ENCODE measurements around the gene GOLGB1.
"Not testable (repeated sequence)": the region's sequence is repeated elsewhere in the genome, so short reads cannot be mapped to it uniquely, and the experiment has no call there.

GOLGB1 gene

GRCh38 chr3:121775095-121775494, 25.6 kb upstream of the GOLGB1 start:
- not testable (repeated sequence) for H3K9ac ChIP-seq (ENCODE audit: low read length); H3K9me3 ChIP-seq (ENCODE audit: insufficient read depth, low read depth, low read length); H3K23ac ChIP-seq (ENCODE audit: low read length); H3K79me2 ChIP-seq (ENCODE audit: control insufficient read depth, insufficient read depth, low read length, poor library complexity); H3K14ac ChIP-seq (ENCODE audit: low read length); H3K27ac ChIP-seq (ENCODE audit: low read depth, low read length); H3K18ac ChIP-seq (ENCODE audit: low read length); DNase-seq; H4K12ac ChIP-seq (ENCODE audit: low read depth, low read length); H4K8ac ChIP-seq (ENCODE audit: low read depth, low read length); H3K79me1 ChIP-seq (ENCODE audit: low read length); H3K27me3 ChIP-seq (ENCODE audit: insufficient read depth, low read length); H3K4ac ChIP-seq (ENCODE audit: low read depth, low read length); H3K4me2 ChIP-seq (ENCODE audit: low read length); H2BK12ac ChIP-seq (ENCODE audit: low read length); H3K4me3 ChIP-seq (ENCODE audit: low read depth, low read length); H2BK120ac ChIP-seq (ENCODE audit: insufficient read depth, low read length, poor library complexity); H2AK5ac ChIP-seq (ENCODE audit: low read length); H2BK5ac ChIP-seq (ENCODE audit: low read depth, low read length, poor library complexity); H3K4me1 ChIP-seq (ENCODE audit: control insufficient read depth in 1 of 2, insufficient read depth in 2 of 2, low read length in 2 of 2); H2AFZ ChIP-seq (ENCODE audit: insufficient read depth, low read length, poor library complexity); H4K91ac ChIP-seq (ENCODE audit: low read depth, low read length)
- no CpG with 5 or more reads among the region's 4 CpGs for WGBS (ENCODE audit: extremely low coverage, insufficient coverage, insufficient read length)
- H3K36me3 ChIP-seq (ENCODE audit: control insufficient read depth in 1 of 2, insufficient read depth in 2 of 2, low read length in 2 of 2) = peaks cover 15% of the 10 kb centered on the region in 2 experiments

GRCh38 chr3:121769246-121769645, 19.7 kb upstream of the GOLGB1 start:
- Histone ChIP-seq H3K23ac (ENCODE audit: low read length) (no peak overlapping the region), H3K9ac (ENCODE audit: low read length) (no peak overlapping the region), H3K14ac (ENCODE audit: low read length) (no peak overlapping the region), H3K4me1 (ENCODE audit: control insufficient read depth in 1 of 2, insufficient read depth in 2 of 2, low read length in 2 of 2) (no peaks in the 10 kb centered on the region), H3K79me1 (ENCODE audit: low read length) (no peaks in the 10 kb centered on the region), H3K4me2 (ENCODE audit: low read length) (no peak overlapping the region), H2AK5ac (ENCODE audit: low read length) (no peak overlapping the region), H3K4ac (ENCODE audit: low read depth, low read length) (no peak overlapping the region), H2BK5ac (ENCODE audit: low read depth, low read length, poor library complexity) (no peak overlapping the region), H3K36me3 (ENCODE audit: control insufficient read depth in 1 of 2, insufficient read depth in 2 of 2, low read length in 2 of 2) (peaks cover 9 to 10% of the 10 kb centered on the region in 2 experiments), H3K4me3 (ENCODE audit: low read depth, low read length) (no peak overlapping the region), H2AFZ (ENCODE audit: insufficient read depth, low read length, poor library complexity) (no peak overlapping the region), H3K27ac (ENCODE audit: low read depth, low read length) (no peak overlapping the region), H2BK12ac (ENCODE audit: low read length) (no peak overlapping the region), H4K8ac (ENCODE audit: low read depth, low read length) (no peak overlapping the region), H4K12ac (ENCODE audit: low read depth, low read length) (no peak overlapping the region), H3K79me2 (ENCODE audit: control insufficient read depth, insufficient read depth, low read length, poor library complexity) (no peaks in the 10 kb centered on the region), H4K91ac (ENCODE audit: low read depth, low read length) (no peak overlapping the region), H2BK120ac (ENCODE audit: insufficient read depth, low read length, poor library complexity) (no peak overlapping the region), H3K27me3 (ENCODE audit: insufficient read depth, low read length) (no peaks in the 10 kb centered on the region), H3K18ac (ENCODE audit: low read length) (no peak overlapping the region), H3K9me3 (ENCODE audit: insufficient read depth, low read depth, low read length) (no peaks in the 10 kb centered on the region)
- no CpG with 5 or more reads among the region's 1 CpG for WGBS (ENCODE audit: extremely low coverage, insufficient coverage, insufficient read length)
- no peak for DNase-seq

GRCh38 chr3:121768452-121768851, 18.9 kb upstream of the GOLGB1 start:
- DNase-seq = no peak
- Histone ChIP-seq H3K9ac (ENCODE audit: low read length) (no peak overlapping the region), H2BK120ac (ENCODE audit: insufficient read depth, low read length, poor library complexity) (no peak overlapping the region), H4K91ac (ENCODE audit: low read depth, low read length) (no peak overlapping the region), H2BK12ac (ENCODE audit: low read length) (no peak overlapping the region), H4K12ac (ENCODE audit: low read depth, low read length) (no peak overlapping the region), H3K36me3 (ENCODE audit: control insufficient read depth in 1 of 2, insufficient read depth in 2 of 2, low read length in 2 of 2) (peaks cover 9 to 10% of the 10 kb centered on the region in 2 experiments), H3K9me3 (ENCODE audit: insufficient read depth, low read depth, low read length) (no peaks in the 10 kb centered on the region), H2AFZ (ENCODE audit: insufficient read depth, low read length, poor library complexity) (no peak overlapping the region), H3K79me2 (ENCODE audit: control insufficient read depth, insufficient read depth, low read length, poor library complexity) (no peaks in the 10 kb centered on the region), H3K4ac (ENCODE audit: low read depth, low read length) (no peak overlapping the region), H4K8ac (ENCODE audit: low read depth, low read length) (no peak overlapping the region), H3K27me3 (ENCODE audit: insufficient read depth, low read length) (no peaks in the 10 kb centered on the region), H3K18ac (ENCODE audit: low read length) (no peak overlapping the region), H3K27ac (ENCODE audit: low read depth, low read length) (no peak overlapping the region), H3K23ac (ENCODE audit: low read length) (no peak overlapping the region), H2AK5ac (ENCODE audit: low read length) (no peak overlapping the region), H3K14ac (ENCODE audit: low read length) (no peak overlapping the region), H3K4me3 (ENCODE audit: low read depth, low read length) (no peak overlapping the region), H3K4me2 (ENCODE audit: low read length) (no peak overlapping the region), H3K4me1 (ENCODE audit: control insufficient read depth in 1 of 2, insufficient read depth in 2 of 2, low read length in 2 of 2) (no peaks in the 10 kb centered on the region), H3K79me1 (ENCODE audit: low read length) (no peaks in the 10 kb centered on the region), H2BK5ac (ENCODE audit: low read depth, low read length, poor library complexity) (no peak overlapping the region)
- no CpG with 5 or more reads among the region's 2 CpGs for whole genome bisulfite sequencing (ENCODE audit: extremely low coverage, insufficient coverage, insufficient read length)

- Histone ChIP-seq H3K23ac (ENCODE audit: low read length) (no peak overlapping the region), H3K4ac (ENCODE audit: low read depth, low read length) (no peak overlapping the region), H3K14ac (ENCODE audit: low read length) (no peak overlapping the region), H3K4me1 (ENCODE audit: control insufficient read depth in 1 of 2, insufficient read depth in 2 of 2, low read length in 2 of 2) (no peaks in the 10 kb centered on the region), H2AK5ac (ENCODE audit: low read length) (no peak overlapping the region), H4K8ac (ENCODE audit: low read depth, low read length) (no peak overlapping the region), H3K9me3 (ENCODE audit: insufficient read depth, low read depth, low read length) (no peaks in the 10 kb centered on the region), H3K36me3 (ENCODE audit: control insufficient read depth in 1 of 2, insufficient read depth in 2 of 2, low read length in 2 of 2) (no peaks in the 10 kb centered on the region), H3K4me2 (ENCODE audit: low read length) (no peak overlapping the region), H3K18ac (ENCODE audit: low read length) (no peak overlapping the region), H4K91ac (ENCODE audit: low read depth, low read length) (no peak overlapping the region), H3K4me3 (ENCODE audit: low read depth, low read length) (no peak overlapping the region), H3K79me2 (ENCODE audit: control insufficient read depth, insufficient read depth, low read length, poor library complexity) (no peaks in the 10 kb centered on the region), H3K27ac (ENCODE audit: low read depth, low read length) (no peak overlapping the region), H2BK5ac (ENCODE audit: low read depth, low read length, poor library complexity) (no peak overlapping the region), H2BK12ac (ENCODE audit: low read length) (no peak overlapping the region), H3K79me1 (ENCODE audit: low read length) (no peaks in the 10 kb centered on the region), H3K9ac (ENCODE audit: low read length) (no peak overlapping the region), H2BK120ac (ENCODE audit: insufficient read depth, low read length, poor library complexity) (no peak overlapping the region), H3K27me3 (ENCODE audit: insufficient read depth, low read length) (no peaks in the 10 kb centered on the region), H2AFZ (ENCODE audit: insufficient read depth, low read length, poor library complexity) (no peak overlapping the region), H4K12ac (ENCODE audit: low read depth, low read length) (no peak overlapping the region)
- no peak for DNase-seq
- no CpG with 5 or more reads among the region's 3 CpGs for WGBS (ENCODE audit: extremely low coverage, insufficient coverage, insufficient read length)
Measured at GRCh38 chr3:121759541-121760202, 10.1 kb upstream of the GOLGB1 start.
